WTC11 (cell line): Measurements from ENCODE around the gene CNPY1.

Experiments used
- FOXJ3 ChIP-seq: sonication (generic); formaldehyde crosslinking; IDR thresholded peaks from 2 replicates; pipeline ENCODE4 v1.9.0; 2021; ENCODE audit warnings: missing genetic modification reagents, mild to moderate bottlenecking, borderline replicate concordance
- KAT7 ChIP-seq: sonication (generic); formaldehyde crosslinking; IDR thresholded peaks from 2 replicates; pipeline ENCODE4 v1.8.1; 2023; ENCODE audit warnings: missing genetic modification reagents, mild to moderate bottlenecking, borderline replicate concordance
- MXD4 ChIP-seq: fragments of 250-450 bp; sonication (Bioruptor Pico); IDR thresholded peaks from 2 replicates; pipeline ENCODE4 v1.8.0; 2021; ENCODE audit warnings: mild to moderate bottlenecking, moderate library complexity, borderline replicate concordance
- NFYB ChIP-seq: sonication (generic); formaldehyde crosslinking; conservative IDR thresholded peaks from 2 replicates; pipeline ENCODE4 v1.8.0; 2022; ENCODE audit warnings: low read depth, missing genetic modification reagents
- NR3C1 ChIP-seq: sonication (generic); formaldehyde crosslinking; conservative IDR thresholded peaks from 2 replicates; pipeline ENCODE4 v1.8.1; 2023; ENCODE audit warnings: low read depth, mild to moderate bottlenecking, missing genetic modification reagents
- SMAD4 ChIP-seq: sonication (generic); formaldehyde crosslinking; IDR thresholded peaks from 2 replicates; pipeline ENCODE4 v1.8.0; 2022; ENCODE audit warnings: mild to moderate bottlenecking, missing genetic modification reagents
- TP53 ChIP-seq: sonication (generic); formaldehyde crosslinking; IDR thresholded peaks from 2 replicates; pipeline ENCODE4 v1.8.1; 2023; ENCODE audit warnings: mild to moderate bottlenecking, missing genetic modification reagents
- TF ChIP-seq, protein P1 (sequence below): fragments of 200-600 bp; IDR thresholded peaks from 2 replicates; pipeline ENCODE4 v1.8.0; 2022; ENCODE audit warnings: antibody characterized with exemption
- TF ChIP-seq, protein P2 (sequence below): sonication (generic); formaldehyde crosslinking; IDR thresholded peaks from 2 replicates; pipeline ENCODE4 v1.8.0; 2022; ENCODE audit warnings: missing genetic modification reagents
- TF ChIP-seq, protein P3 (sequence below): sonication (generic); formaldehyde crosslinking; IDR thresholded peaks from 2 replicates; pipeline ENCODE4 v1.8.1; 2023; ENCODE audit warnings: mild to moderate bottlenecking, missing genetic modification reagents, moderate library complexity

DNA sequence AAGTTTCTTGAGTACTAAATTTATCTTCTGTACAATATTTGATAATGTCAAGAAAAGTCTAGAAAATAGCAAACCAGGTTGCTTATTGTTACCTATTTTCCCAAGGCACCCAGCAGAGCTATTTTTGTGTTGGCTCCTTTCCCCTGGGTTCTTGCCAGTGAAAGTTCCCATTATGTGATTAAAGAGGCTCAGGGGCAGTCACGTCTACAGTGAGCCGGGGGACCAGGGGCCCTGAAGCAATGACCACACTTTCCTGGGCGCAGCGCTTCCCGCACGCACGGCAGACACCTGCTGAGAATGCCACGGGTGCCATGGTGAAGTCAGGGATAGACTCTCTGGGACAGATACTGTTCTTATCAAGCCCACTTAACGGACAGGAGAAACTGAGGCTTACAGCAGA, 10.4 kb upstream of the CNPY1 start:
- TF ChIP-seq KAT7: no peak
- no peak for TF ChIP-seq SMAD4 (CRISPR knock-in tag)
- TF ChIP-seq FOXJ3: no peak
- no peak for TF ChIP-seq TP53
- TF ChIP-seq, protein P1, sequence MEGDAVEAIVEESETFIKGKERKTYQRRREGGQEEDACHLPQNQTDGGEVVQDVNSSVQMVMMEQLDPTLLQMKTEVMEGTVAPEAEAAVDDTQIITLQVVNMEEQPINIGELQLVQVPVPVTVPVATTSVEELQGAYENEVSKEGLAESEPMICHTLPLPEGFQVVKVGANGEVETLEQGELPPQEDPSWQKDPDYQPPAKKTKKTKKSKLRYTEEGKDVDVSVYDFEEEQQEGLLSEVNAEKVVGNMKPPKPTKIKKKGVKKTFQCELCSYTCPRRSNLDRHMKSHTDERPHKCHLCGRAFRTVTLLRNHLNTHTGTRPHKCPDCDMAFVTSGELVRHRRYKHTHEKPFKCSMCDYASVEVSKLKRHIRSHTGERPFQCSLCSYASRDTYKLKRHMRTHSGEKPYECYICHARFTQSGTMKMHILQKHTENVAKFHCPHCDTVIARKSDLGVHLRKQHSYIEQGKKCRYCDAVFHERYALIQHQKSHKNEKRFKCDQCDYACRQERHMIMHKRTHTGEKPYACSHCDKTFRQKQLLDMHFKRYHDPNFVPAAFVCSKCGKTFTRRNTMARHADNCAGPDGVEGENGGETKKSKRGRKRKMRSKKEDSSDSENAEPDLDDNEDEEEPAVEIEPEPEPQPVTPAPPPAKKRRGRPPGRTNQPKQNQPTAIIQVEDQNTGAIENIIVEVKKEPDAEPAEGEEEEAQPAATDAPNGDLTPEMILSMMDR: no peak
- no peak for TF ChIP-seq MXD4
- TF ChIP-seq NR3C1 (CRISPR knock-in tag): no peak
- TF ChIP-seq, protein P2, sequence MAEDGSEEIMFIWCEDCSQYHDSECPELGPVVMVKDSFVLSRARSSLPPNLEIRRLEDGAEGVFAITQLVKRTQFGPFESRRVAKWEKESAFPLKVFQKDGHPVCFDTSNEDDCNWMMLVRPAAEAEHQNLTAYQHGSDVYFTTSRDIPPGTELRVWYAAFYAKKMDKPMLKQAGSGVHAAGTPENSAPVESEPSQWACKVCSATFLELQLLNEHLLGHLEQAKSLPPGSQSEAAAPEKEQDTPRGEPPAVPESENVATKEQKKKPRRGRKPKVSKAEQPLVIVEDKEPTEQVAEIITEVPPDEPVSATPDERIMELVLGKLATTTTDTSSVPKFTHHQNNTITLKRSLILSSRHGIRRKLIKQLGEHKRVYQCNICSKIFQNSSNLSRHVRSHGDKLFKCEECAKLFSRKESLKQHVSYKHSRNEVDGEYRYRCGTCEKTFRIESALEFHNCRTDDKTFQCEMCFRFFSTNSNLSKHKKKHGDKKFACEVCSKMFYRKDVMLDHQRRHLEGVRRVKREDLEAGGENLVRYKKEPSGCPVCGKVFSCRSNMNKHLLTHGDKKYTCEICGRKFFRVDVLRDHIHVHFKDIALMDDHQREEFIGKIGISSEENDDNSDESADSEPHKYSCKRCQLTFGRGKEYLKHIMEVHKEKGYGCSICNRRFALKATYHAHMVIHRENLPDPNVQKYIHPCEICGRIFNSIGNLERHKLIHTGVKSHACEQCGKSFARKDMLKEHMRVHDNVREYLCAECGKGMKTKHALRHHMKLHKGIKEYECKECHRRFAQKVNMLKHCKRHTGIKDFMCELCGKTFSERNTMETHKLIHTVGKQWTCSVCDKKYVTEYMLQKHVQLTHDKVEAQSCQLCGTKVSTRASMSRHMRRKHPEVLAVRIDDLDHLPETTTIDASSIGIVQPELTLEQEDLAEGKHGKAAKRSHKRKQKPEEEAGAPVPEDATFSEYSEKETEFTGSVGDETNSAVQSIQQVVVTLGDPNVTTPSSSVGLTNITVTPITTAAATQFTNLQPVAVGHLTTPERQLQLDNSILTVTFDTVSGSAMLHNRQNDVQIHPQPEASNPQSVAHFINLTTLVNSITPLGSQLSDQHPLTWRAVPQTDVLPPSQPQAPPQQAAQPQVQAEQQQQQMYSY (CRISPR knock-in tag): no peak
- TF ChIP-seq, protein P3, sequence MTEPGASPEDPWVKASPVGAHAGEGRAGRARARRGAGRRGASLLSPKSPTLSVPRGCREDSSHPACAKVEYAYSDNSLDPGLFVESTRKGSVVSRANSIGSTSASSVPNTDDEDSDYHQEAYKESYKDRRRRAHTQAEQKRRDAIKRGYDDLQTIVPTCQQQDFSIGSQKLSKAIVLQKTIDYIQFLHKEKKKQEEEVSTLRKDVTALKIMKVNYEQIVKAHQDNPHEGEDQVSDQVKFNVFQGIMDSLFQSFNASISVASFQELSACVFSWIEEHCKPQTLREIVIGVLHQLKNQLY (CRISPR knock-in tag): no peak
- no peak for TF ChIP-seq NFYB (CRISPR knock-in tag)
